ENCODE measurements around the gene KLK7.

The KLK7 gene

DNA sequence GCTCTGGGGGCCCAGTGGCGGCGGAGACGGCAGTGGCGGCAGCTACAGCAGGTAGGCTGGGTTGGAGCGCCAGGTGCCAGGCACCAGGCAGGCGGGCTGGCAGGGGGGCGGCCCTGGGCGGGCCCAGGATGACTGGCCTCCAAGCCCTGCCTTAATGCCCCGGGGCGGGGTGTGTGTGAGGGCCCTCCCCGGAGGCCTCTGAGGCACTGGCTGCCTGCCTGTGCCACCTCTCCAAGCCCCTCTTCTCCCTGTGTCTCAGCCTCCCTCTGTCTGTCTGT, 42.8 kb upstream of the KLK7 start, which contains the start of gene KLK11:
TSS of gene KLK11 (minus strand) at position 63 of the 278 bp plus-strand sequence. CDS start 985 bp downstream, outside the sequence.
- TF ChIP-seq ZFX (IDR thresholded peaks at IDR 0.05; ENCODE audit: borderline replicate concordance), result no peak
- TF ChIP-seq, protein P1, sequence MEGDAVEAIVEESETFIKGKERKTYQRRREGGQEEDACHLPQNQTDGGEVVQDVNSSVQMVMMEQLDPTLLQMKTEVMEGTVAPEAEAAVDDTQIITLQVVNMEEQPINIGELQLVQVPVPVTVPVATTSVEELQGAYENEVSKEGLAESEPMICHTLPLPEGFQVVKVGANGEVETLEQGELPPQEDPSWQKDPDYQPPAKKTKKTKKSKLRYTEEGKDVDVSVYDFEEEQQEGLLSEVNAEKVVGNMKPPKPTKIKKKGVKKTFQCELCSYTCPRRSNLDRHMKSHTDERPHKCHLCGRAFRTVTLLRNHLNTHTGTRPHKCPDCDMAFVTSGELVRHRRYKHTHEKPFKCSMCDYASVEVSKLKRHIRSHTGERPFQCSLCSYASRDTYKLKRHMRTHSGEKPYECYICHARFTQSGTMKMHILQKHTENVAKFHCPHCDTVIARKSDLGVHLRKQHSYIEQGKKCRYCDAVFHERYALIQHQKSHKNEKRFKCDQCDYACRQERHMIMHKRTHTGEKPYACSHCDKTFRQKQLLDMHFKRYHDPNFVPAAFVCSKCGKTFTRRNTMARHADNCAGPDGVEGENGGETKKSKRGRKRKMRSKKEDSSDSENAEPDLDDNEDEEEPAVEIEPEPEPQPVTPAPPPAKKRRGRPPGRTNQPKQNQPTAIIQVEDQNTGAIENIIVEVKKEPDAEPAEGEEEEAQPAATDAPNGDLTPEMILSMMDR (IDR thresholded peaks at IDR 0.05), result no peak
- peak within 1 kb of the TSS; percentile 52 for H3K27ac ChIP-seq

GRCh38 chr19:51025809-51026553, 42.3 kb upstream of the KLK7 start:
- no peak for TF ChIP-seq ZFX (IDR thresholded peaks at IDR 0.05; ENCODE audit: borderline replicate concordance)
- TF ChIP-seq, protein P1 (IDR thresholded peaks at IDR 0.05), result no peak
- H3K27ac ChIP-seq, result peak overlapping the region; percentile 52

DNA sequence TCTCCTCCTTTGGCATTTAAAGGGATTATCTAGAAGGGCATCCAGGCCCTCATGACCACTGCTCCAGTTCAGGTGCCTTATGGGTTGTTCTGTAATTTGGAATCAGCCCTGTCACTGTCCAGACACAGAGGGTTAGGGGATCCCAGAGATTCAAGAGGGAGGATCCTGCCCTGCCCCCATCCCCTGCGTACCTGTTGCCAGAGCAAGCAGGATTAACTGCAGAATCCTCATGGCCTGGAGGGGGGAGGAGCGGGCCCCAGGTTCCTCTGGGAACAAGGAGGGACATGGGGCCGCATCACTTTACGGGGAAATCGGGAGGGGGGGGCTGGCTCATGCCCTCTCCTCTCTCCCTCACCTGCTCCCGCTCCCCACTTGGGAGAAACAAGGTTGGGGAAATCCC, 41.7 kb upstream of the KLK7 start:
- peak overlapping the region; percentile 52 for H3K27ac ChIP-seq
- TF ChIP-seq, protein P1 (IDR thresholded peaks at IDR 0.05), result no peak
- TF ChIP-seq ZFX (IDR thresholded peaks at IDR 0.05; ENCODE audit: borderline replicate concordance), result no peak

GRCh38 chr19:51024924-51025323, 41.2 kb upstream of the KLK7 start:
- TF ChIP-seq, protein P1 (IDR thresholded peaks at IDR 0.05), result no peak
- no peak for TF ChIP-seq ZFX (IDR thresholded peaks at IDR 0.05; ENCODE audit: borderline replicate concordance)
- H3K27ac ChIP-seq, result peak overlapping the region; percentile 52

GRCh38 chr19:51023946-51024345, 40.2 kb upstream of the KLK7 start:
- H3K27ac ChIP-seq, result no peak overlapping the region
- TF ChIP-seq, protein P1 (IDR thresholded peaks at IDR 0.05), result no peak
- TF ChIP-seq ZFX (IDR thresholded peaks at IDR 0.05; ENCODE audit: borderline replicate concordance), result no peak

- no peak overlapping the region for H3K27ac ChIP-seq
- TF ChIP-seq, protein P1 (IDR thresholded peaks at IDR 0.05), result no peak
- TF ChIP-seq ZFX (IDR thresholded peaks at IDR 0.05; ENCODE audit: borderline replicate concordance), result no peak
Measured at GRCh38 chr19:51022526-51022925, 38.8 kb upstream of the KLK7 start.

- TF ChIP-seq, protein P1 (IDR thresholded peaks at IDR 0.05), result peak; percentile 87
- TF ChIP-seq ZFX (IDR thresholded peaks at IDR 0.05; ENCODE audit: borderline replicate concordance), result no peak
- H3K27ac ChIP-seq, result peak overlapping the region; percentile 50
Measured at GRCh38 chr19:51020988-51021651, 37.4 kb upstream of the KLK7 start.
